Right cardiac atrium (tissue), 5 donors: ENCODE data around the gene NEK2. TPM values are rescaled to one million over a fixed set of nuclear protein-coding genes. Genes with fewer than 3 reads are reported as not detected.

Source experiments
- ATAC-seq, 2 donors: fragments of 200-7000 bp; cut with Tn5 transposase; one replicate each; pipeline versions ENCODE4 v1.8.0 to v1.9.1; 2020; ENCODE audit warnings: moderate library complexity in 2 of 2, mild to moderate bottlenecking in 1 of 2
- DNase-seq, 3 donors: peaks; one replicate each; pipeline ENCODE4 v3.0.0-alpha.2; 2020
- H3K27ac ChIP-seq: one replicate; pipeline ENCODE4 v1.5.1; 2013; ENCODE audit warnings: mild to moderate bottlenecking, low read length, control low read depth, moderate library complexity
- H3K27me3 ChIP-seq: one replicate; pipeline ENCODE4 v1.6.1; 2013; ENCODE audit not compliant: control insufficient read depth, insufficient read depth
- H3K4me1 ChIP-seq: one replicate; pipeline ENCODE4 v1.6.1; 2013; ENCODE audit warnings: low read length; ENCODE audit not compliant: control insufficient read depth, insufficient read depth
- H3K4me3 ChIP-seq: one replicate; pipeline ENCODE4 v1.5.1; 2013; ENCODE audit warnings: low read length, control low read depth
- H3K9me3 ChIP-seq: one replicate; pipeline ENCODE4 v1.6.1; 2013; ENCODE audit warnings: low read length; ENCODE audit not compliant: control insufficient read depth
- WGBS: extraction: QIAGEN DNeasy Blood & Tissue Kit; methylation state at CpG from one replicate; pipeline ENCODE4 v1.1.7; 2013; 5-methylcytosine and 5-hydroxymethylcytosine counted together
- intact Hi-C, 4 donors: fragments of 100-400 bp; cut with DNase I; formaldehyde crosslinking; loops; one replicate each; pipeline versions ENCODE4 v1.11.0 to v1.14.0; 2022 to 2023
- polyA plus RNA-seq: library from polyadenylated mRNA; stranded (reverse); fragments of 200-250 nt; gene quantifications from one replicate; pipeline ENCODE4 v1.2.3, GENCODE V29; 2013
- total RNA-seq, 4 donors: library from RNA; stranded (reverse); fragmentation: NEBNext Ultra II Directional; extraction: Animal tissue kit (Norgen Biotek cat#: 25700); gene quantifications; one replicate each; pipeline ENCODE4 v1.2.1, GENCODE V29; 2021
- donor health status: healthy with polysubstance abuse.
- donor health status: DM: no; HTN: yes; CAD: no.
- donor health status: DM: no; HTN: no; CAD: no.
- donor health status: DM: no; HTN: yes; CAD: no; lungs with severe emphysema.
- donor health status: DM: yes; HTN: yes; CAD: no.

NEK2 gene
- total and polyA plus RNA-seq, 5 donors: 0.25 to 0.80 (median 0.44) TPM; not detected in 2

DNA sequence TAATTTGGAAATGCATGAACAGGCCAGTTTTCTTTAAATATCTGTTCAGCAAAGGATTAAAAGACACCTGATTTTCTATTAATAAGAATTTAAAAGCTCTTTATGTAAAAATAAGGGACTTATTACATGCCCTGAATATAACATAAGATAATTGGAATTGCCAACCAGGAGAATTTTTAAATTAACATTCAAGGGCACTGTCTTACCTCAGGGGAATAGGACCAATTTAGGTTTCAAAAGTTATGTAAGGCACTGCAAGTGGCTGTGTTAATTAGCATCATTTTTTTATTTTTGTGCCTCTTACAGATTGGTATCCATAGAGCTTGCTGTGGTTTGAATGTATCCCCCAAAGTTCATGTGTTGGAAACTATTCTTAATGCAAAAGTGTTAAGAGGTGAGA lies 1.3 kb upstream of the NEK2 start:
- no peak for ATAC-seq

DNA sequence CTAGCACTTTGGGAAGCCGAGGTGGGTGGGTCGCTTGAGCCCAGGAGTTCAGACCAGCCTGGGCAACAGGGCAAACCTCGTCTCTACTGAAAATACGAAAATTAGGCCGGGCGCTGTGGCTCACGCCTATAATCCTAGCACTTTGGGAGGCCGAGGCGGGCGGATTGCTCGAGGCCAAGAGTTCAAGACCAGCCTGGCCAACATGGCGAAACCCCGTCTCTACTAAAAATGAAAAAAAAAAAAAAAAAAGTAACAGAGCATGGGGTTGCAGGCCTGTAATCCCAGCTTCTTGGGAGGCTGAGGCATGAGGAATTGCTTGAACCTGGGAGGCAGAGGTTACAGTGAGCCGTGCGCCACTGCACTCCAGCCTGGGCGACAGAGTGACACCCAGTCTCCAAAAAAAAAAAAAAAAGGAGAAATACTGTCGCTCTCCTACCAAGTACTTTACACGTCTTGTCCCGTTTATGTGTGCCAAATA lies 724 bp upstream of the NEK2 start:
- 35% methylated on average over 19 of the region's 19 CpGs for WGBS
- Histone ChIP-seq H3K4me3 (peak overlapping the region; percentile 27), H3K9me3 (no peaks in the 10 kb centered on the region), H3K27ac (no peak overlapping the region), H3K4me1 (no peaks in the 10 kb centered on the region), H3K27me3 (no peaks in the 10 kb centered on the region)
- intact Hi-C loops: no loop called here
- no peak for ATAC-seq
- no peak for DNase-seq

More for the DNA sequence above, 1.3 kb upstream of the NEK2 start:
- no peaks in the 10 kb centered on the region for H3K27me3 ChIP-seq
- H3K4me1 ChIP-seq: no peaks in the 10 kb centered on the region
- H3K9me3 ChIP-seq: no peaks in the 10 kb centered on the region
- no peak overlapping the region for H3K4me3 ChIP-seq
- no peak overlapping the region for H3K27ac ChIP-seq
- intact Hi-C loops: no loop called here
- DNase-seq: no peak

DNA sequence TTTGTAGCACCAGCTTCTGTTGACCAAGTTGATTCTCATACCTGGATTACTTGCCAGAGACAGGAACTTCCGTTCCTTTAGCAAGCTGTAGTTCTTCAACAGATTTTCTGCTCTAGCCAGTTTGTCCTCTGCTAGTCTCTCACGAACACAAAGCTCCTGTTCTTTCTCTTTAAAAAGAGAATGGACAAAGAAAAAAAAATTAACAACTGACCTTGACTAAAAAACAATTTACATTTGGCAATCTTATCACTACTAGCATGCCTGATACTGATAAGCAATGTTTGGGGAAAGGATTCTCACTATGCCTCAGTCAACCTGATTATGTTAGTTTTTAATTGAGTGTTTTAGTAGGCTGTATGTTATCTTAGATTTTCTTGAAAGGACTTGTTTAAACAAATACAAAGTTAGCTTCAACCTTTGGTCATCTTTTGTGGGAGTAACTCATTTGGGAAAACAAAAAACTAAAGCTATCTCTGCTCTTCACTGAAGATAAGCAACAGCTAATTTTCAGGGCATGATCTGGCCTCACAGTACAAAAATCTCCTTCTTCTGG lies 8.3 kb downstream of the NEK2 start:
- Histone ChIP-seq H3K27ac (no peak overlapping the region), H3K4me1 (no peaks in the 10 kb centered on the region), H3K4me3 (no peak overlapping the region), H3K9me3 (no peaks in the 10 kb centered on the region), H3K27me3 (no peaks in the 10 kb centered on the region)
- DNase-seq: no peak
- ATAC-seq: no peak
- WGBS: 73% methylated on average over 2 of the region's 2 CpGs
- intact Hi-C loops: no loop called here

DNA sequence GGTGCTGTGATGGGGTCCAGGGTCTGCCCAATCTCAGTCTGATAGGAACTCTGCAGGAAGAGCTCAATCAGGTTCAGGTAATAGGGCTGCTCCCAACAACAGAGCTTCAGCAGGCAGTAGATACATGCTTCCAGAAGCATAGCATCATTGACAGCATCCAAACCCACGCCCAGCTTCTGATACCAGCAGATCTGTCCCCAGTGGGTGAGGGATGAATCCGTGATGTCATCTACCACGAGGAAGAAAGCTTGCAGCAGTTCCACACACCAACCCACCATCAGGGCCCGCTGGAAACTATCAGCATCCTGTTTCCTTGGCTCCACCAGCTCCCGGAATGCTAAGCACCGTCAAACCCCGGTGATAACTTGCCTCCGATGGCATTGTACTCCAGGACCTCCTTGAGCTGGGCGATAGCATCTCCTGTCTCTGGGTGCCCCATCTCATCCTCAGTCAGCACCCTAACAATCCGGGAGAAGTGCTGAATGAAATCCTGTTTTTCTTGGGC lies 14.7 kb downstream of the NEK2 start:
- Histone ChIP-seq H3K27me3 (no peaks in the 10 kb centered on the region), H3K27ac (no peak overlapping the region), H3K4me1 (no peaks in the 10 kb centered on the region), H3K9me3 (no peaks in the 10 kb centered on the region), H3K4me3 (no peak overlapping the region)
- ATAC-seq (no peak), DNase-seq (no peak)
- 87% methylated on average over 10 of the region's 10 CpGs for WGBS
- intact Hi-C loops: no loop called here

GRCh38 chr1:211656728-211657127 lies 18.7 kb downstream of the NEK2 start:
- no peak overlapping the region for H3K4me3 ChIP-seq
- DNase-seq (no peak), ATAC-seq (no peak)
- H3K4me1 ChIP-seq: no peaks in the 10 kb centered on the region
- intact Hi-C loops: loop anchor here in 2 of 4 donors (2.0 to 5.0 kb wide), 4 partner anchors 79 to 194 kb away; partner anchors contain the start of gene SLC30A1 (in 1 of the 2)
- WGBS: 91% methylated on average over 4 of the region's 4 CpGs
- H3K27ac ChIP-seq: no peak overlapping the region
- no peaks in the 10 kb centered on the region for H3K27me3 ChIP-seq
- no peaks in the 10 kb centered on the region for H3K9me3 ChIP-seq

DNA sequence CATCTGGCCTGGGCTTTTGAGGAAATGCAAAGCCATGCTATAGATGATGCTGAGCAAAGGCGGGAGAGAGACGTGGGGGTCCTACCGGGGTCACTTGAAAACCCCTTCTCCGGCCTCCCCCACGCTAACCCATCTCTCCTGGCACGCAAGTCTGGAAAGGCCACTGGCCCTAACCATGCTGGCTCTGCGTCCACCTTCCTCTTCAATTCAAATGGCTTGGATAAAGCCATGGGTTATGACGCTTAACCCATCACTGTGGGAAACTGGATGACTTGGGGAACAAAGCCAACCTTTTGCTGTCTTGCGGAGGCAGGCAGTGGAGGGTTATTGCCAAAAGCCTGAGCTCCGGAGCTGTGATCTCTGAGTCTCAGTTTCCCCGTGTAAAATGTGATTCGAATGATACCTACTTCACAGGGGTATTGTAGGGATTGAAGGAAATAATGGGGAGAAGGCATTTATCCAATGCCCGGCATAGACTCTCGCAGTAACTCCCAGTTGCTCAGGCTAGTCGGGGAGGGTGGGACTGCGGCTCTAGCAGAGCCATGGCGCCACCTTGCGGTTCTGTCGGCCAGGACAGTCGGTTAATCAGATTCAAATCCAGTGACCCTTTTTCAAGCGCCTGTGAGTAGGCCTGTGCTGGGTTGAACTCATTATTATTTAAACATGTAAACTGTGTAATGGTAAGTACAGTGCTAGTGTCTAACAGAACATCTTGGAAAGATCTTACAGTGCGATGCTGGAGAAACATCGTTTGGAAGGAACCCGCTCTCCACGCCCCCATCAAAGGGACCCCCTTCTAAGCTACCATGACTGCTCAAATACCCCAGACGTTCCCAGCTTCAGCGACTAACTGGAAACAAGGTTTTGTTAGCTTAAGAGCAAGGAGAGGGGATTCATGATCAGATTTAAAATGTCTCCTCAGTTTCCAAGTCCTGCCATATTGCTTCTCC lies 20.3 kb downstream of the NEK2 start:
- intact Hi-C loops: loop anchor here (1.0 to 5.0 kb wide), 5 partner anchors 78 to 193 kb away; partner anchors contain the start of gene SLC30A1 (in 2 of the 4)
- Histone ChIP-seq H3K4me1 (no peaks in the 10 kb centered on the region), H3K4me3 (no peak overlapping the region), H3K9me3 (no peaks in the 10 kb centered on the region), H3K27ac (no peak overlapping the region), H3K27me3 (no peaks in the 10 kb centered on the region)
- ATAC-seq (peak; percentile 93 to 95), DNase-seq (peak; percentile 89 to 96 (median 96))
- 37% methylated on average over 27 of the region's 27 CpGs for WGBS

DNA sequence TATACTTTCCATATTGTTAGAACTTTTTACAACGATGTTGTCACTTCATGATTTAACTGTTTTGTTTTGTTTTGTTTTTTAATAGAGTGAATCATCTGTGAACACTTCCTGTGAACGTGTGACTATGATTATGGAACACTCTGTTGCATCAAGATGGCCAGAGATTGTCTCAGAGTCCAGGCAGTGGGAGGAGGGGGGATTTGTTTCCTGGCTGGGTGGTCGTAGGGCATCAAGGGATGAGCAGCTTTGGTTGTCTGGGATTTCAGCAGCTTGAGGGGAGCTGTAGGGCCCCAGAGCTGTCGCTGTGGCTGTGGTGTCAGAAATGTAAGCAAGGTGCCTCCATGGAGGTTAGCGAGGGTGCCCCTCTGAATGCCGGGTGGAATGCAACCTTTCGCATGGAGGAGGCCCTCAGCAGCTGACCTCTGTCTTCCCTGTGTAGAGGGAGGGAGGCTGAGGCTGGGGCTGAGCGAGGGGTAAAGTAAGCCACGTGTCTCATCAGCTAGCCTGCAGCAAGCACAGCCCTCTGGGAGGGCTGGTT lies 21.4 kb downstream of the NEK2 start:
- DNase-seq: no peak
- Histone ChIP-seq H3K27ac (no peak overlapping the region), H3K9me3 (no peaks in the 10 kb centered on the region), H3K4me1 (no peaks in the 10 kb centered on the region), H3K4me3 (no peak overlapping the region), H3K27me3 (no peaks in the 10 kb centered on the region)
- ATAC-seq: no peak
- 50% methylated on average over 9 of the region's 9 CpGs for WGBS
- intact Hi-C loops: loop anchor here in 2 of 4 donors (2.0 to 5.0 kb wide), 2 partner anchors 77 to 137 kb away; partner anchors contain the start of gene SLC30A1 (in 1 of the 2)

DNA sequence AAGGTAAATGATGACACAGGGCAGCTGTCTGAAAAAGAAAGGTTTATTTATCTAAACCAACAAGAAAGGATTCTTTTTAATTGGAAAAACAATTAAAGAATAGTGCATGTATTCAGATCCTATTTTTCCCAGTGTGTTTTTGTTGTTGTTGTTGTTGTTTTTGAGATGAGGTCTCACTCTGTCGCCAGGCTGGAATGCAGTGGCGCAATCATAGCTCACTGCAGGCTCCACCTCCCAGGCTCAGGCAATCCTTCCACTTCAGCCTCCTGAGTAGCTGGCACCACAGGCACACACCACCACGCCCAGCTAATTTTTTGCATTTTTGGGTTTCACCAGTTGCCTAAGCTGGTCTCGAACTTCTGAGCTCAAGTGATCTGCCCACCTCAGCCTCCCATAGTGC lies 22.1 kb downstream of the NEK2 start:
- Histone ChIP-seq H3K9me3 (no peaks in the 10 kb centered on the region), H3K27ac (no peak overlapping the region), H3K4me3 (no peak overlapping the region), H3K4me1 (no peaks in the 10 kb centered on the region), H3K27me3 (no peaks in the 10 kb centered on the region)
- intact Hi-C loops: loop anchor here in 1 of 4 donors (5.0 kb wide), 1 partner anchor 76 kb away; the partner anchor contains the start of gene SLC30A1
- ATAC-seq (no peak), DNase-seq (no peak)
- WGBS: 87% methylated on average over 4 of the region's 4 CpGs

DNA sequence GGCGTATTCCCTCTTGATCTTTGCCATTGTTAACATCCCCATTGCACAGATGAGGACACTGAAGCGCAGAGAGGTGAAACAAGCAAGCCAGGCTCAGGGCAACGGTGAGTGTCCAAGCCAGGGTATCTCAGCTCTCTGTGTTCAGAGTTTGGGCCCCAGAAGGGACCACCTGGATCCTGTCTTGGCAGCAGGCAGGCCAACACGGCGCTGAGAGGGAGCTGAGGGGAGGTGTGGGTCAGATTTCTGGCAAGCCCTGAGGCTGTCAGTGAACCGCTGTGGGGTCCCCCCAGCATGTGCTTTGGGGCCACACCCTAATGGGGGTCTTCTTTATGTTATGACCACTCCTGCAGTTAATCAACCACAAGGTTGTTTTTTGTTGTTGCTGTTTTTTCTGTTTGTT lies 23.1 kb downstream of the NEK2 start:
- H3K9me3 ChIP-seq: no peaks in the 10 kb centered on the region
- no peak overlapping the region for H3K4me3 ChIP-seq
- no peak overlapping the region for H3K27ac ChIP-seq
- DNase-seq (no peak), ATAC-seq (no peak)
- H3K27me3 ChIP-seq: no peaks in the 10 kb centered on the region
- 86% methylated on average over 6 of the region's 6 CpGs for WGBS
- intact Hi-C loops: loop anchor here in 1 of 4 donors (5.0 kb wide), 1 partner anchor 75 kb away; the partner anchor contains the start of gene SLC30A1
- no peaks in the 10 kb centered on the region for H3K4me1 ChIP-seq

- DNase-seq (no peak), ATAC-seq (no peak)
- H3K9me3 ChIP-seq: no peaks in the 10 kb centered on the region
- H3K4me1 ChIP-seq: no peaks in the 10 kb centered on the region
- H3K27me3 ChIP-seq: no peaks in the 10 kb centered on the region
- no peak overlapping the region for H3K27ac ChIP-seq
- intact Hi-C loops: loop anchor here in 1 of 4 donors (5.0 kb wide), 1 partner anchor 74 kb away; the partner anchor contains the start of gene SLC30A1
- 92% methylated on average over 7 of the region's 7 CpGs for WGBS
- no peak overlapping the region for H3K4me3 ChIP-seq
These were observed 24.5 kb downstream of the NEK2 start for GRCh38 chr1:211650904-211651303.
